ENCODE results near the gene SMTNL2.
"Not testable (repeated sequence)": the region's sequence is repeated elsewhere in the genome, so short reads cannot be mapped to it uniquely, and the experiment has no call there.

The SMTNL2 gene

DNA sequence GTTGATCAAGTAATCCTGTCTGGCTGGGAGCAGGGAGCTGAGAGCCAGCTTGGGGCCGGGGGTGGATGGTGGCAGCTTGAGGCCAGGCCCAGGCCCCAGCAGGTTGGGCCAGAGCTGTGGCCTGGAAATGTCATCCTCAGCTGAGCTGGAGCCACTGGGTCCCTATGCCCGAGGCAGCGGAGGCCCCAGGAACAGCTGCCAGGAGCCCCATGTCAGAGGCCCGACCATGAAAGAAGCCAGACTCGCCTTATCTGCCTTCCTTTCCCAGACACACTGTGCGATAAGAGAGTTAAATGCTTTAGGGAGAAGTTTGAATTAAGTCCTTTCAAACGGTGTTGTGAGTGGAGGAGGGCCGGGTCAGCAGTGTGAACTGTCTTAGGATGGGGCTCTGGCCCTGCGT, 3.5 kb downstream of the SMTNL2 start:
- FAIRE-seq = no peak

DNA sequence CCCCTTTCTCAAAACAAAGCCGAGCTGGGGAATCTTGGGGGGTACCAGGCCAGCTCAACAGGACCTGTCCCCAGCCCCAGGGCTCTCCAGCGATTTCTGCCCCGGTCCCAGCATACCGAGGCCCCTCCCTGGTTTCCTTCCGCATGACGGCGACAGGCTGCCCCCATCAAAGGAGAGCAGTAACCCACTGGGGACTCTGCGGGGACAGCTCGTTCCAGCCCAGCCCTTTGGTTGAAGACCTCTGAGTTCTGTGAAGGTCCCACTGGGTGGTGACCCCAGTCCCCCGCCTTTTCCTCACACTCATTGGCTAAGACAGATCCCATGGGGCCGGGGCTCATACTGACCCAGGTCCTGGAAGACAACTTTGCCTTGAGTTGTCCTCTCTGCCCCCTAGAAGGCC, 4.1 kb downstream of the SMTNL2 start:
- FAIRE-seq = no peak

DNA sequence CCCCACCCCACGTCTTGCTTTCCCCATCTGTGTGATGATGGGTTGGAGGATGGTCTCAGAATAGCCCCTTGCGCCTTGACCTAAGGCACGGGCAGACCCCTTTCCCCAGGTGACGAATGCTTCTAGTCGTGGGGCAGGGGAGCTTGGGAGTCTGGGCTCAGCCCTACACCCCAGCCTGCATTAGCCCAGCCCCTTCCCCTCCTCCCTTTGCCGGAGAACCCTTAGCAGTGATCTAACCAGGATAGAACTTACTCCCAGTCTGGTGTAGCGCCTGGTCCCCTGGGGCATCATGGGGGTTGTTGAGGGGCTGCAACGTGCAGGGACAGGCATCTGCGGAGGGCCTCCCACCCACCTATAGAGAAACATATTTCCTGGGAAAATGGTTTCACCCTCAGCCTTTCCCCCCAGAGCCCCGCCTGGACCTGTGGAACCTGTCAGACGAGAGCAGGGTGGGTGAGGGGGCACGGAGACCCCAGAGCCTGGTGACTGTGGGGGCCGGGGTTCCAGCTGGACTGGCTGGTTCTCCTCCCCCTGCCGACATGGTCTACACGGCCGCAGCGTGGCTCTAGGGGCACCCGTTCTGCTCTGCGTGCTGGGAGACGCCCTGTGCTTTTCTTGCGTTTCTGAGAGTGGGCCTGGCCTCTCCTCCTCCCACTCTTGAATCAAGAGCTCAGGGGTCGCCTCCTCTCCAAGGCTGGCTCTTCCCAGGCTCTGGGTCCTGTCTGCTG, 4.7 kb downstream of the SMTNL2 start:
- FAIRE-seq = no peak

DNA sequence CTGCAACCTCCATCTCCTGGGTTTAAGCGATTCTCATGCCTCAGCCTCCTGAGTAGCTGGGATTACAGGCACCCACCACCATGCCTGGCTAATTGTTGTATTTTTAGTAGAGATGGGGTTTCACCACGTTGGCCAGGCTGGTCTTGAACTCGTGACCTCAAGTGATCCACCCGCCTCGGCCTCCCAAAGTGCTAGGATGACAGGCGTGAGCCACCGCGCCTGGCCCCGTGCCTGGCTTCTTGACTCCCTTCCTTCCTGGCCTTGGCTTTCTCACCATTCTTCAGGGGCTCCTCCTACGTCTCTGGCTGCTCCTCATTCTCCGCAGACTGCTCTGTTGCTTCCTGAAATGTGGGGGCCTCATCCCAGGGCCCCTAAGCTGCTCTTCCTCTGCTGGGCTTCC, 5.7 kb downstream of the SMTNL2 start:
- not testable (repeated sequence) for FAIRE-seq

DNA sequence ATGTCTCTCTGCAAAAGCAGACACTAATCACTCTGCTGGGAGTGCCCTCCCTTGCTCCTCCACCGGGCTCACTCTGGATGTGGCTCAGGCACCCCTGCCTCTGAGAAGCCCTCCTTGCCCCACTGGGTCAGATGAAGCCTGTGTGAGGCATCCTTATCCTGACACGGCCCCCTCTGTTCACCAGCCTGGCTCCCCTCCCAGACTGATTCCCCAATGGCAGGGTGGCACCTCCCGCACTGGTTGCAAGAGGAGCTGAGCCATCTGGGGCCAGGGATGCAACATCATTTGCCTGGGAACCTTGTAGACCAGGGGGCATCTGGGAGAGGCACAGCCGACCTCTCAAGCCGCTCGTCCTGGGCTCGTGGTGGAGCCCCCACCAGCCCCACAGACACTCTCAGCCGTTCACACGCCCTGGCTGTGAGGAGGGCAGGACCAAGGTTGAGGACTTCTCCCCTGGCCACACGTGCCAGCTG, 6.7 kb downstream of the SMTNL2 start:
- no peak for FAIRE-seq

DNA sequence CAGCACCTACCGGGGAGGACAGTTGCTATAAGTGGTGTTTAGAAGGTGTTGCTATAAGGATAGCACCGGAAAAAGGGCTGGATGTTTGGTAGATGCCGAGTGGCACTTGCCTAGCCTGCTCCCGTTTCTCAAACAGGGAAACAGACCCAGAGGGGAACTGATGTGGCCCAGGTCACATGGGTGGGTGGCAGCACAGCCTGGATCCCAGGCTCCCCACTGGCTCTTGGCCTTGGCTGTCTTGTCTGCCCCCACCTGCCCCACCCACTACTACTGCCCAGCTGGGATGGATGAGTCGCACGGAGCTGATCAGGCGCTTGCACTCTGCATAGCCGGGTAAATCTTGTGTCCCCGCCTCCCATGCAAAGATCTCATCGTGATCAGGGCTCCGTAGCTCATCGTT, 7.2 kb downstream of the SMTNL2 start:
- no peak for FAIRE-seq

DNA sequence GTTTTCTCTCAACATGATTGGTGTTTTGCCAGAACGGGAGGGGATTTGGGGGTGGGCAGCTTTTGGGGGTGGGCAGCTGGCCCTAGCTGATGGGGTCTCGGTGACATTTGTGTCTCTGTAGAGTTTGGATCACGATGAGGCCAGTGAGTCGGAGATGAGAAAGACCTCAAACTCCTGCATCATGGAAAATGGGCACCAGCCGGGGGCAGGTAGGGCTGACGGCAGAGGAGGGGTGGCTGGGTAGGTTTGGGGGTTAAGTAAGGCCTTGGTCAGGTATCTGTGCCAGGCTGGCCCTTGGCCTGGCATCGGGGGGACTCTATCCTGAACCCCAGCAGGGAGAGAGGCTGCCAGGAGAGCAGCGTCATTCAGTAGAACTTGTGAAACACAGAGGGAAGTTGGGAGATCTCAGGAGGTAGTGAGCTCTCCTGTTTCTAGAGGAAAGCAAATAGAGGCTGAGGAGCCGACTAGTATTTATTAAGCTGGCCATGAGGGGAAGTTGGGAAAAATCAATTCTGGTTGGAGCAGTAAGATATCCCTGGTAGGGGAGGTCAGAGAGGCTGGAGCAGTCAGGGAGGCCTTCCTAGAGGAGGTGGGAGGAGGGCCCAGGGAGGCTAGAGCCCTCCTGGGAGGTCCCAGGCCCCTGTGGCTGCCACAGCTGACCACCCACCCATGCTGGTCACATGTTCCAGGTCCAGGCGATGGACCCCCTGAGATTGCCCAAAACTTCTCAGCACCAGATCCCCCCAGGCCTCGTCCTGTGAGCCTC, 8.1 kb downstream of the SMTNL2 start:
- FAIRE-seq = no peak

DNA sequence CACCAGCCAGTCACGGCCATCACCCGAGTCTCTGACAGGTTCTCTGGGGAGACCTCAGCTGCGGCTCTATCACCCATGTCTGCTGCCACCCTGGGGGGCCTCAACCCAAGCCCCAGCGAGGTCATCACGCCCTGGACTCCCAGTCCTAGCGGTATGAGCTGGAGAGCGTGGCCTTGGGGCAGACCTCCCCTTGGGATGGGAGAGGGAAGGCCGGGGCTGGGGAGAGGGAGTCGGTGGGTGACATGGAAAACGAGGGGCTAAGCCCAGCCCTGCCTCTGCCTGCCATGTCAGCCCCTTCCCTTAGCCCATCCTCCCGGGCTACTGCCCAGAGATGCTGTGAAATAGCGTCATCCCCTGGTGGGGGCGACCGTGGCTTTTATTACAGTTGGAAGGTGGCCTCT, 8.7 kb downstream of the SMTNL2 start:
- no peak for FAIRE-seq

DNA sequence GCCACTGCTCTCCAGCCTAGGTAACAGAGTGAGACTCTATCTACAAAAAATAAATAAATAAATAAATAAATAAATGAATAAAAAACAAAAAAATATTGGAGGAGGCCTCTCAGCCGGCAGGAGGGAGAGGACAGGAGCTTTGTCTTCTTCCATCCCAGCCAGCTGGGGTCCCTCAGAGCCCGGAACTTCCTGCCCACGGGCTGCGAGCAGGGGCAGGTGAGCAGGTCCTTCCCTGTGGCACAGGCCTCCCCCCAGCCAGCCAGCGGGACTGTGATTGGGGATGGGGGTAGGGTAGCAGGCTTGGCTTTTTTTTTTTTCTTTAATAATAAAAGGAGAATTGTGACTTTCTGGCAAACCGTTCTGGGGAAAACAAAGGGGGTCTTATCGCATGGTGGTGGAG, 10.1 kb downstream of the SMTNL2 start:
- FAIRE-seq = no peak

DNA sequence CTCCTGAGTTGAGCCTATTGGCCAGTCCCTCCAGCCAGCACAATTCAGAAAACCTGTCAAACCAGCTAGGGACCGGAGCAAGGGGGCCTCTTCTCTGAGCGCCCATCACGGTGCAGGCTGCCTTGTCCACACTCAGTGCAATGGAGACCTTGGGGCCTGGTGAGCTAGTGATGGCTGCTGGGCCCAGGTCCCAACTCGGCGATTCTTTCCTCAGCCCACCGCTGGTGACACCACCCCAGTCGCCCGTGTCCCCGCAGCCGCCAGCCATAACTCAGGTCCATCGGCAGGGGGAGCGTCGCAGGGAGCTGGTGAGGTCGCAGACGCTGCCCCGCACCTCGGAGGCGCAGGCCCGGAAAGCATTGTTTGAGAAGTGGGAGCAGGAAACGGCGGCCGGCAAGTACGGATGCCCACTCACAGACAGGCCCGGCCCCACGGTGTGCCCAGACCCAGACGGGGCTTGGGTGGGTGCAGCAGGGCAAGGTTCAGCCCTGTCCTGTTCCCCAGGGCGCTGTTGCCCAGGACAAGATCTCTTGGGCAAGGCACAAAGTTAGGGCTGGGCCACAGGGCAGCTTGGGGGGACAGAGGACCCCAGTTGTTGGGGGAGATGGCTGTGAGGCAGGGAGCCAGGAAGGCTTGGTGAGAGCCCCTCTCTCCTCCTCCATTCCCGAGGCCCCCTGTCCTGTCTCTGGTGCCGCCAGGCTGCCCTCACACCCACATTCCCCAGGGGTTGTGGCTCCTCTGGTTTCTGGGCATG, 10.8 kb downstream of the SMTNL2 start:
- FAIRE-seq = no peak

DNA sequence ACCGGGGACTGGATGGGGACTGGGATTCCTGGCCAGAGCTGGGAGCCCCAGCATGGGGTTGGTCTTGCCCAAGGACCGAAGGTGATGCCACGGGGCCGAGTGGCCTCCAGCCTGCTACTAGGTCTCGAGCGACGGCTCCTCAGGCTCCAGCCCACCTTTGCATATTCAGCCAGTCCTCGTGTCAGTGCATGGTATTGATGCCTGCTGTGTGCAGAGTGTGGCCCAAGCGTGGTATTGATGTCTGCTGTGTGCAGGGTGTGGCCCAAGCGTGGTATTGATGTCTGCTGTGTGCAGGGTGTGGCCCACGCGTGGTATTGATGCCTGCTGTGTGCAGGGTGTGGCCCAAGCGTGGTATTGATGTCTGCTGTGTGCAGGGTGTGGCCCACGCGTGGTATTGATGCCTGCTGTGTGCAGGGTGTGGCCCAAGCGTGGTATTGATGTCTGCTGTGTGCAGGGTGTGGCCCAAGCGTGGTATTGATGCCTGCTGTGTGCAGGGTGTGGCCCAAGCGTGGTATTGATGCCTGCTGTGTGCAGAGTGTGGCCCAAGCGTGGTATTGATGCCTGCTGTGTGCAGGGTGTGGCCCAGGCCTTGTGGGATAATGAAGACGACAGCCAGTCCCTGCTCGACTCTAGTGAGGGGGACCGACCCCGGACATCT, 11.5 kb downstream of the SMTNL2 start:
- not testable (repeated sequence) for FAIRE-seq

DNA sequence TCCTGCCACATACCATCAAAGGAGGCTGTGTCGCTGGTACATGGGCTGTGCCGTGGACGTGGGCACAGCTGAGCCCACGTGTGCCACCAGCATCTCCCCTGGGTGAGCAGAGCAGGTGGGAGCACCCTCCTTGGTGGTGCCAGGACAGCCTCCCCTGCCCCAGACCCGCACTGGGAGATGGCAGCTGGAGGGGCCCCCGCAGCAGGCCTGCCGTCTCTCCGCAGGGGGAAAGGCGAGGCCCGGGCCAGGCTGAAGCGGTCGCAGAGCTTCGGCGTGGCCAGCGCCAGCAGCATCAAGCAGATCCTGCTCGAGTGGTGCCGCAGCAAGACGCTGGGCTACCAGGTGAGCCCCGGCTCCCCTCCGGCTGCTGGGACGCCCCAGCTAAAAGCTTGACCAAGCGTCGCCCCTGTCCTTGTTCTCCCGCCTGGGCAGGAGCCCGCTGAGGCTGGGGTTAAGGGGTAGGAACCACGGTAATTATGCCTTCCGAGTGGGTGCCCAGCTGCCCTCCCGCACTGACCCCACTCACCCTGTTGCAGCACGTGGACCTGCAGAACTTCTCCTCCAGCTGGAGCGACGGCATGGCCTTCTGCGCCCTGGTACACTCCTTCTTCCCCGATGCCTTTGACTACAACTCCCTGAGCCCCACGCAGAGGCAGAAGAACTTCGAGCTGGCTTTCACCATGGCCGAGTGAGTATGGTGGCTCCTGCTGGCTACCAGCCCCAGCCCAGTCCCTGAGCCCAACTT, 12.5 kb downstream of the SMTNL2 start:
- FAIRE-seq = no peak

DNA sequence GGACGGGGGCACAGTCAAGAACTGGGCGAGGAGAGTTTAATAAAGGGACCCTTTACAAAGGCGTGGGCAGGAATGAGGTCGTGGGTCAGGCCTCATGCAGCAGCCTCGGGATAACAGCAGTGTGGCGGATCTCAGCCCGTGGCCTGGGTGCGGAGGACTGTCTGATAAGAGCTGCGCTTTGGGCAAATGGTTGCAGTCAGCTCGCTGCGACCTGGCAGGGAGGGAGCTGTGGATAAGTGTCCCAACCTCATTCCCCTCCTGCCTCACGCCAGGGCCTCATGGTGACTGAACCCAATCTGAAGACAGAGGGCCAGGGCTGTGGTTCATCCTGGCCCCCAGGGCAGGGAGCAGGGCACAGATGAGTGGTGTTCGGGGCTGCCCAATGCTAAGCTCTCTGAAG, 13.6 kb downstream of the SMTNL2 start:
- FAIRE-seq = no peak

DNA sequence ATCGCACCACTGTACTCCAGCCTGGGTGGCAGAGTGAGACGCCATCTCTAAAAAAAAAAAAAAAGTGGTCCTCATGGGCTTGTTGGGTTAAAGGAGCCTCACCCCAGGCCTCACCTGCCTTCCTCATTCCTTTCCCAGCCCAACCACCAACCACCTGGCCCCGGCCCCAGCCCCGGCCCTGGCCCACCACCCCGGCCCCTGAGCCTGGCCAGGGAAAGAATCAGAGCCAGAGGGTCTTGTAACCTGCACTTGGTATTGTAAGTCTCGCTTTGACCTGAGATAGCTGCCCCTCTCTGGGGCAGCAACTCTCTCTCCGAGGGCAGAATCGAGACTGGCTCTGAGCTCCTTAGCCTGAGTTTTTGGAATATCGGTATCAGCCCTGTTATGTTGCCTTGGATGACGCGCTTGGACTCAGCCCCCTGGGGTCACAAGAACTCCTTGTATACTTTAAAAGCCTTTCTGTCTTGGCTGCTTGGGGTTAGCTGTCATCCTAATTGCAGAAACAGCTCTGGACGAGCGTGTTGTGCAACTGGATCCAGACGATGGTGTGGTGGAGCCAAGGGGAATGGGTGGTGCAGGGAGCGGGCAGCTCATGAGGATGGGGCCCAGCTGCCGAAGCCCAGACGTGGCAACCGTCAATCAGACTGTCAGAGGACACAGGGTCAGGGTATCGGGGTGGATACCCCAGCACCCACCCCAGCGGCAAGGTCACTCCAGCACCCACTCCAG, 14.6 kb downstream of the SMTNL2 start:
- no peak for FAIRE-seq

DNA sequence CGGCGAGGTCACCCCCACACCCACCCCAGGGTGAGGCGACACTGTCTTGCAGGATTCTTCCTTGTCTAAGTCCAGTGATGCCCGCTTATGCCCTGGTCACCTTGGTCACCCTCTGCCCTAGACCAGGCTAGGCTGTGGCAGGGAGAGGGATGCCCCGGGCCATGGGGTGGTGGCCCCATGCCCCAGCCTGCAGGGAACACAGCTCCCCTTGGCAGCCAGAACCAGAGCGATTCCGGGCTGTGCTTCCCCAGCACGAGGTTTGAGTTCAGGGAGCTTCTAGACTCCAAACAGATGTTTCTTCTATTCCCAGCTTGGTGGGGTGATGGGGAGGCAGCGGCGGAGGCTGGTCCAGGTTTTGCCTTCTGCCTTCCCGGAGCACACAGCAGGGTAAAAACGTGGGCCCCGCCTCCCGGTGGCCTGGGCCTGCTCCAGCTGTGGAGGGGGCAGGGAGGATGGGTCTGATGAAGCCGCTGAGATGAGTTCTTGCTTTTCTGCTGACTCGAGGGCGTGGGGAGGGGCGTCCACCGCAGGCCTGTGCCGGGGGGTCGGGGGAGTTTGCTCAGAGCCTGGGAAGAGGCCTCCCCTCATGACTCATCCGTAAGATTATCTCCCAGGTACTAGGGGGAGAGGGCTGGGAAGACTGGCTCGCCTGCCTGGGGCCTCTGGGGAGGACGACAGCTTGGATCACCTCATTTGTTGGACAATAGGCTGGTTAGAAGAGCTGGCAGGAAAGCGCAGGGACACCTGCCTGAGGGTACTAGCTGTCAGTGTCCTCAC, 15.4 kb downstream of the SMTNL2 start:
- no peak for FAIRE-seq

DNA sequence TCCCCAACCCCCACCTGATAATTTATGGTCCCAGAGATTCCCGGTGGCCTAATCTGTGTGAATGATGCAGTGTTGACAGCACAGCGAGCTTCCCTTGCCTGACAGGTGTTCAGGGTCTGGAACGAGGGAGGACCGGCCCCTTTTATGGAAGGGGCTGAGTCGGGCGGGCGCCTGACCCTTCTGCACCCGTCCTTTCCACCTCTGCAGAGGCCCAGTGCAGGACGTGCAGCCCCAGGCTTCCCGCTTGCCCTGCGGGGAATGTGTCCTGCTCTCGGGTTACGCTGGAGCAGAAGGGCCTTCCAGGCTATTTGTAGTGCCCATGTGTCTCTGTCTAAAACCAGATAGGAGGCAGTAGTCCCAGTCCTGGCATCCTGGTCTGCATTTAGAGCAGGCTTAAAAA, 16.2 kb downstream of the SMTNL2 start:
- no peak for FAIRE-seq

DNA sequence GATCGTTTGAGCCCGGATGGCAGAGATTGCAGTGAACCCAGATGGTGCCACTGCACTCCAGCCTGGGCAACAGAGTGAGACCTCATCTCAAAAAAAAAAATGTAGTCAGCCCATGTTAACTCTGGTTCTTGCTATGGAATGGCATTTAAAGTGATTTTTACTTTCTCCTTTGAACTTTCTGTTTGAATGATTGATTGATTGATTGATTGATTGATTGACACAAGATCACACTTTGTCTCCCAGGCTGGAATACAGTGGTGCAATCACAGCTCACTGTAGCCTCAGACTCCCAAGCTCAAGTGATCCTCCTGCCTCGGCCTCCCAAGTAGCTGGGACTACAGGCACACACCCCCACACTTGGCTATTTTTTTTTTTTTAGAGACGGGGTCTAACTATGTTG, 17.0 kb downstream of the SMTNL2 start:
- FAIRE-seq = no peak

DNA sequence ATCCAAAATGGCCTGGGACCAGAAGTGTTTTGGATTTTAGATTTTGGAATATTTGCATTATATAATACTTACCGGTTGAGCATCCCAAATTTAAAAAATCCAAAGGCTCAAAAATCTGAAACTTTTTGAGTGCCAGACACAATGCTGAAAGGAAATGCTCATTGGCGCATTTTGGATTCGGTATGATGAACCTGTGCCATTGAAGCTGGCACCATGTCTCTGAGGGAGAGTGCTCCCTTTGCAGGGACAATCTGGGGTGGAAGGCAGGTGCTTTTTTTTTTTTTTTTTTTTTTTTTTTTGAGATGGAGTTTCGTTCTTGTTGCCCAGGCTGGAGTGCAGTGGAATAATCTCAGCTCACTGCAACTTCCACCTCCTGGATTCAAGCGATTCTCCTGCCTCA, 17.7 kb downstream of the SMTNL2 start:
- FAIRE-seq = no peak

DNA sequence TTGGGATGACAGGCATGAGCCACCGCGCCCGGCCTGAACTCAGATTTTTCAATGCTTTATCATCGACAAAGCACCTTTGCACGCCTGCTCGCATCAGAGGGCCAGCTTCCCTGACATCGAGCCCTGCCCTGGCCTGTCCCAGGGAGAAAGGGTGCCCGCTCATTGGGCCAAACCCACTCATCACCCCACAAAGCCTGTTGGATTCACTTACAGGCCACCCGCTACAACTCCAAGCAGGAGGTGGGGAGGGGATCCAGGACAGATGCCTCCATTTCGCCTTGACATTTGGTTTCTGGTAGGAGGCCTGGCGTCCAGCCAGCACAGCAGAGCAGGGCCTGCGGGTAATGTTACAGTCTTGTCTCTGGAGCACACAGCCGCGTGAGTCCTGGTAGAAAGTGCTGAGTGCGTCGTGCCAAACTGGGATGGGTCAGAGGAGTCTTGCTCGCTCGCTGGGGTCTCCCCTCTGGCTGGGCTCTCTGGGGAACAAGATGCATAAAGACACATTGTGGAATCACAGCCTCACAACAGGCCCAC, 19.8 kb downstream of the SMTNL2 start:
- no peak for FAIRE-seq

DNA sequence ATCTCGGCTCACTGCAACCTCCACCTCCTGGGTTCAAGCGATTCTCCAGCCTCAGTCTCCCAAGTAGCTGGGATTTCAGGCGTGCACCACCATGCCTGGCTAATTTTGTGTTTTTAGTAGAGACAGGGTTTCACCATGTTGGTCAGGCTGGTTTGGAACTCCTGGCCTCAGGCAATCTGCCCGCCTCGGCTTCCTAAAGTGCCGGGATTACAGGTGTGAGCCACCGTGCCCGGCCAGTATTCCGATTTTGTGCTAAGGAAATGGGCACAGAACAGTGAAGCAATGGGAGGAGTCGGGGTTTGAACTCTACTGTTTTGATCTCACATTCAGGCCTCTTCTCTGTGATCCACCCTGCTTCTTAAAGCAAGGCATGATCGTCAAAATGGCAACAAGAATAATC, 20.4 kb downstream of the SMTNL2 start:
- not testable (repeated sequence) for FAIRE-seq

DNA sequence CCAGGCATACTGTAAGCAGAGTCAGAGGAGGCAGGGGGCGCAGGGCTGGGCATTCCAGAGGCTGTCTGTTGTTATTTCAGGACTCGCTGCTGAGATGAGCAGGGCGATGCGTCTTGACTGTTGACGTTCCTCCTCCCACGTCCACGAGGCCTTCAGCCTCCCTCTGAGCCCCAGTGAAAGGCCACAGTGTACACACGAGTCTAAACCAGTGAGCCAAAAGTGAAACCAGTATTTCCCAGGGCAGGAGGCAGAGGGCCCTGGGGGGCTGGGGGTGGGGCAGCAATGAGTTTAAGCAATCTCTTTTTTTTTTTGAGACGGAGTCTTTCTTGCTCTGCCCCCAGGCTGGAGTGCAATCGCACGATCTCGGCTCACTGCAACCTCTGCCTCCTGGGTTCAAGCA, 21.5 kb downstream of the SMTNL2 start:
- FAIRE-seq = no peak
